Measurements from ENCODE around the gene TICAM2. TPM values are rescaled to one million over a fixed set of nuclear protein-coding genes. Genes with fewer than 3 reads are reported as not detected.

Gene TICAM2
- total and polyA plus RNA-seq, 10 donors, result 2.9 to 9.2 (median 5.3) TPM

GRCh38 chr5:115585265-115585664 is 17.0 kb downstream of the TICAM2 start:
- TF ChIP-seq POLR2A (IDR thresholded peaks at IDR 0.05), result no peak
- no peak for TF ChIP-seq CTCF (IDR thresholded peaks at IDR 0.05 in 8 of 11, conservative IDR thresholded peaks at IDR 0.05 in 3 of 11)
- no peak for TF ChIP-seq POLR2AphosphoS5 (IDR thresholded peaks at IDR 0.05)
- intact Hi-C loops (cut with DNase I; ENCODE audit: low total_unique reads), result loop anchor here (5.0 kb wide), 1 partner anchor 273 kb away; no protein-coding TSS in a partner anchor
- H3K4me3 ChIP-seq, result no peak overlapping the region
- peaks cover 0 to 11% (median 5%) of the 10 kb centered on the region in 6 donors for H3K4me1 ChIP-seq
- peaks cover 0 to 11% (median 0%) of the 10 kb centered on the region in 6 donors for H3K36me3 ChIP-seq
- H3K27me3 ChIP-seq (replicated peaks in 1 of 7), result no peaks in the 10 kb centered on the region
- H3K27ac ChIP-seq, result no peak overlapping the region
- H3K9me3 ChIP-seq, result no peaks in the 10 kb centered on the region
- 94 to 100% (median 98%) methylated on average over 1 of the region's 1 CpG for WGBS, 5 donors
- no peak for DNase-seq

- H3K36me3 ChIP-seq, result peaks cover 0 to 14% (median 0%) of the 10 kb centered on the region in 6 donors
- intact Hi-C loops (cut with DNase I; ENCODE audit: low total_unique reads), result no loop called here
Measured at GRCh38 chr5:115584501-115584900, 17.8 kb downstream of the TICAM2 start.

GRCh38 chr5:115583474-115583873 is 18.8 kb downstream of the TICAM2 start:
- Histone ChIP-seq H3K27me3 (replicated peaks in 1 of 7) (no peaks in the 10 kb centered on the region), H3K27ac (no peak overlapping the region), H3K36me3 (peaks cover 0 to 14% (median 0%) of the 10 kb centered on the region in 6 donors), H3K4me3 (no peak overlapping the region), H3K9me3 (no peaks in the 10 kb centered on the region), H3K4me1 (peaks cover 0 to 26% (median 5%) of the 10 kb centered on the region in 6 donors)
- intact Hi-C loops (cut with DNase I; ENCODE audit: low total_unique reads), result no loop called here
- no peak for TF ChIP-seq POLR2AphosphoS5 (IDR thresholded peaks at IDR 0.05)
- TF ChIP-seq CTCF (IDR thresholded peaks at IDR 0.05 in 8 of 11, conservative IDR thresholded peaks at IDR 0.05 in 3 of 11), result no peak
- no peak for TF ChIP-seq POLR2A (IDR thresholded peaks at IDR 0.05)
- 52 to 74% (median 67%) methylated on average over 3 of the region's 3 CpGs for WGBS, 5 donors
- DNase-seq, result no peak

More at GRCh38 chr5:115584501-115584900, 17.8 kb downstream of the TICAM2 start:
- DNase-seq, result no peak
- Histone ChIP-seq H3K9me3 (no peaks in the 10 kb centered on the region), H3K27me3 (replicated peaks in 1 of 7) (no peaks in the 10 kb centered on the region), H3K27ac (no peak overlapping the region), H3K4me1 (peaks cover 0 to 16% (median 5%) of the 10 kb centered on the region in 6 donors), H3K4me3 (no peak overlapping the region)
- WGBS, 5 donors, result 84 to 97% (median 92%) methylated on average over 1 of the region's 1 CpG
- TF ChIP-seq POLR2AphosphoS5 (IDR thresholded peaks at IDR 0.05) (no peak), POLR2A (IDR thresholded peaks at IDR 0.05) (no peak), CTCF (IDR thresholded peaks at IDR 0.05 in 8 of 11, conservative IDR thresholded peaks at IDR 0.05 in 3 of 11) (no peak)

GRCh38 chr5:115580941-115581340 is 21.3 kb downstream of the TICAM2 start:
- Histone ChIP-seq H3K36me3 (peaks cover 0 to 14% (median 0%) of the 10 kb centered on the region in 6 donors), H3K9me3 (no peaks in the 10 kb centered on the region), H3K27me3 (replicated peaks in 1 of 7) (no peaks in the 10 kb centered on the region), H3K4me3 (no peak overlapping the region), H3K27ac (no peak overlapping the region), H3K4me1 (peaks cover 0 to 17% (median 0%) of the 10 kb centered on the region in 6 donors)
- WGBS, 5 donors, result 88 to 98% (median 94%) methylated on average over 2 of the region's 2 CpGs
- intact Hi-C loops (cut with DNase I; ENCODE audit: low total_unique reads), result no loop called here
- no peak for DNase-seq
- TF ChIP-seq POLR2A (IDR thresholded peaks at IDR 0.05), result no peak
- no peak for TF ChIP-seq POLR2AphosphoS5 (IDR thresholded peaks at IDR 0.05)
- TF ChIP-seq CTCF (IDR thresholded peaks at IDR 0.05 in 8 of 11, conservative IDR thresholded peaks at IDR 0.05 in 3 of 11), result no peak

Data from spleen (tissue), 11 donors.